GM19324 (cell line): ENCODE results near the gene RHNO1.

Source experiments
- ATAC-seq: cut with Tn5 transposase; IDR thresholded peaks from one replicate; pipeline ENCODE4 v1.9.1; 2021; ENCODE audit warnings: mild to moderate bottlenecking, moderate library complexity; ENCODE audit not compliant: unreplicated experiment, low FRiP score

Gene RHNO1

GRCh38 chr12:2897418-2897817 is 20.4 kb downstream of the RHNO1 start:
- ATAC-seq: no peak

- ATAC-seq: no peak
Observed at GRCh38 chr12:2900642-2901041, 23.6 kb downstream of the RHNO1 start.

- no peak for ATAC-seq
Observed at GRCh38 chr12:2902272-2902880, 25.4 kb downstream of the RHNO1 start.

GRCh38 chr12:2904260-2904659 is 27.2 kb downstream of the RHNO1 start:
- no peak for ATAC-seq

GRCh38 chr12:2912216-2912575 is 35.2 kb downstream of the RHNO1 start:
- no peak for ATAC-seq

GRCh38 chr12:2919249-2919648 is 42.2 kb downstream of the RHNO1 start:
- ATAC-seq: no peak

- ATAC-seq: no peak
Observed at GRCh38 chr12:2922329-2922728, 45.3 kb downstream of the RHNO1 start.

- ATAC-seq: no peak
Observed at GRCh38 chr12:2923057-2923456, 46.0 kb downstream of the RHNO1 start.

- ATAC-seq: no peak
Observed at GRCh38 chr12:2924019-2924418, 47.0 kb downstream of the RHNO1 start.

GRCh38 chr12:2925322-2925995 is 48.4 kb downstream of the RHNO1 start:
- no peak for ATAC-seq

GRCh38 chr12:2930865-2931264 is 53.8 kb downstream of the RHNO1 start:
- no peak for ATAC-seq

- no peak for ATAC-seq
Observed at GRCh38 chr12:2933586-2933985, 56.6 kb downstream of the RHNO1 start.

GRCh38 chr12:2934371-2934770 is 57.3 kb downstream of the RHNO1 start:
- ATAC-seq: no peak

- no peak for ATAC-seq
Observed at GRCh38 chr12:2936301-2936700, 59.3 kb downstream of the RHNO1 start.

- ATAC-seq: no peak
Observed at GRCh38 chr12:2937500-2937899, 60.5 kb downstream of the RHNO1 start.
